HepG2 (cell line): Measurements from ENCODE around the gene KCTD5. TPM values are rescaled to one million over a fixed set of nuclear protein-coding genes. Genes with fewer than 3 reads are reported as not detected.

Experiments
- ADNP ChIP-seq: sonication (generic); formaldehyde crosslinking; IDR thresholded peaks from 2 replicates; pipeline ENCODE4 v1.4.0; 2020; ENCODE audit warnings: missing genetic modification reagents
- BRD4 ChIP-seq: sonication (generic); formaldehyde crosslinking; IDR thresholded peaks from 2 replicates; pipeline ENCODE4 v1.4.0; 2020; ENCODE audit warnings: missing genetic modification reagents
- EHMT2 ChIP-seq: fragments of 200-600 bp; sonication (generic); IDR thresholded peaks from 2 replicates; pipeline ENCODE4 v1.7.0; 2017; ENCODE audit warnings: antibody characterized with exemption, low read depth, low read length, borderline replicate concordance
- EZH2 ChIP-seq: conservative IDR thresholded peaks from 2 replicates; pipeline ENCODE4 v1.6.1; 2012; ENCODE audit warnings: mild to moderate bottlenecking, low read depth, low read length, moderate library complexity
- FOSL1 ChIP-seq: sonication (generic); formaldehyde crosslinking; IDR thresholded peaks from 2 replicates; pipeline ENCODE4 v1.9.0; 2021; ENCODE audit warnings: missing genetic modification reagents, borderline replicate concordance
- IRF2 ChIP-seq: IDR thresholded peaks from 2 replicates; pipeline ENCODE4 v1.6.1; 2018; ENCODE audit warnings: missing genetic modification reagents, missing compliant biosample characterization
- KDM2A ChIP-seq: sonication (generic); formaldehyde crosslinking; IDR thresholded peaks from 2 replicates; pipeline ENCODE4 v1.4.0; 2020; ENCODE audit warnings: low read depth, missing genetic modification reagents, borderline replicate concordance
- SOX5 ChIP-seq: IDR thresholded peaks from 2 replicates; pipeline ENCODE4 v1.6.1; 2016; ENCODE audit warnings: borderline replicate concordance
- SP4 ChIP-seq: sonication (generic); formaldehyde crosslinking; IDR thresholded peaks from 2 replicates; pipeline ENCODE4 v1.8.1; 2023; ENCODE audit warnings: mild to moderate bottlenecking, missing genetic modification reagents
- SPEN ChIP-seq: sonication (generic); formaldehyde crosslinking; IDR thresholded peaks from 2 replicates; pipeline ENCODE4 v1.5.1; 2020; ENCODE audit warnings: low read depth, mild to moderate bottlenecking, missing genetic modification reagents
- ZFP1 ChIP-seq: IDR thresholded peaks from 2 replicates; pipeline ENCODE4 v1.6.1; 2016
- ZNF432 ChIP-seq: sonication (generic); formaldehyde crosslinking; IDR thresholded peaks from 2 replicates; pipeline ENCODE4 v1.5.0; 2020; ENCODE audit warnings: missing genetic modification reagents, mild to moderate bottlenecking, borderline replicate concordance
- polyA plus RNA-seq, 8 experiments: library from polyadenylated mRNA; depleted of rRNA in 3 of 8; stranded (reverse) in 7 of 8; unstranded in 1 of 8; fragments of >200 nt; fragmentation: Illumina TruSeq in 4 of 8; extraction: Trizol in 4 of 8; gene quantifications; 2 replicates each; pipeline versions ENCODE4 v1.2.1 to v1.2.3, GENCODE V29; 2011 to 2016; ENCODE audit warnings: low read depth in 4 of 8, missing spikeins in 1 of 8, mixed read lengths in 1 of 8; ENCODE audit not compliant: insufficient read depth in 1 of 8
- total RNA-seq, 5 experiments: library from RNA; depleted of rRNA; stranded (reverse); fragments of >200 nt; fragmentation: Illumina TruSeq; extraction: Trizol; gene quantifications; 2 replicates each; pipeline ENCODE4 v1.2.3, GENCODE V29; 2016; ENCODE audit warnings: low read depth in 1 of 5
- TF ChIP-seq, protein P1 (sequence below): sonication (generic); formaldehyde crosslinking; conservative IDR thresholded peaks from 2 replicates; pipeline ENCODE4 v1.4.0; 2020; ENCODE audit warnings: missing genetic modification reagents
- TF ChIP-seq, protein P2 (sequence below): sonication (generic); formaldehyde crosslinking; IDR thresholded peaks from 2 replicates; pipeline ENCODE4 v1.5.1; 2020; ENCODE audit warnings: missing genetic modification reagents, mild to moderate bottlenecking, borderline replicate concordance
- TF ChIP-seq, protein P3 (sequence below), 2 experiments: sonication (generic) in 1 of 2; formaldehyde crosslinking in 1 of 2; IDR thresholded peaks; 2 replicates each; pipeline versions ENCODE4 v1.5.1 to v1.6.1; 2011 to 2020; ENCODE audit warnings: borderline replicate concordance in 1 of 2, low read depth in 1 of 2, low read length in 1 of 2, mild to moderate bottlenecking in 1 of 2, missing genetic modification reagents in 1 of 2, moderate library complexity in 1 of 2
- TF ChIP-seq, protein P4 (sequence below): sonication (generic); formaldehyde crosslinking; conservative IDR thresholded peaks from 2 replicates; pipeline ENCODE4 v1.8.0; 2022; ENCODE audit warnings: low read depth, missing genetic modification reagents
- TF ChIP-seq, protein P5 (sequence below): sonication (generic); formaldehyde crosslinking; IDR thresholded peaks from 2 replicates; pipeline ENCODE4 v1.5.0; 2020; ENCODE audit warnings: mild to moderate bottlenecking, missing genetic modification reagents

The KCTD5 gene
- total and polyA plus RNA-seq, 2 of the 13 experiments (the other 11 are each of a cell fraction or from before 2014, with no cell fraction given): 25.4 to 29.8 TPM

DNA sequence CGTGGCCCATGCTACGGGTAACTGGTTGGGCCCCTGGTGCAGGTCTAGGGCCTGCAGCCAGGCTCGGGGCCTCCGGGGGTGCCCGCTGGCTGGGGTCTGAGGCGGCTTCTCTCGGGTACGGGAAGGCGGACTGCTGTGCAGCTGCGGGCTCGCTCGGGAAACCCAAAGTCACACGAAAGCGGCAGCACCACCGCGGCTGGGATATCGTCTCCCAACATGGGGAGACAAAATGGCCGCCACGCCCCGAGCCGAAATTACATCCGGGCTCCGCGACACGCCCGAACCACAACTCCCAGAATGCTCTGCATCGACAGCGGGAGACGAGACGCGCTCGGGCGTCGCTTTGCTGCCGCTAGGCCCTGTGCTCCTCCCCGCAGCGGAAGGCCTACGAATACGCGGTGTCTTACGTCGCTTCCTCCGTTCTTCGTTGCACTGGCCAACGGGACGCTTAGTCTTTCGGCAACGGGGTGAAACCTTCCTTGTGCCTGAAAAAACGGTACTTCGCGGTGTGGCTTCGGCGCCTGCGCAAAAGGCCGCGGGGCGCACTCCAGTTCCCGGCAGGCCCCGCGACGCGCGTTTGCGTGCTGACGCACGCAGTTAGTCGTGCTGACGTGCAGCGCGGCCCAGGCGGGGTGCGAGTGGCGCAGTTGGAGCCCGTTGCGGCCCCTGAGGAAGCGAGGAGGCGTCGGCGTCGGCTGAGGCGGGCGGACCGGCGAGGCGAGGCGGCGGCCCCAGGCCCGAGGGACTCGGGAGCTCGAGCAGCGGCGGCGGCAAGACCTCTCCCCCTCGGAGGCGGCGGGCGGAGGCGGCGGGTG lies 69.9 kb downstream of the KCTD5 start, which contains the start of gene SRRM2 (continued):
- peak; percentile 64; the same call in 1 of the 2 replicates for TF ChIP-seq BRD4
- TF ChIP-seq IRF2 (CRISPR knock-in tag): peak; percentile 88
- no peak for TF ChIP-seq ZNF432 (CRISPR knock-in tag)
- no peak for TF ChIP-seq EZH2
- TF ChIP-seq KDM2A: peak; percentile 94
- TF ChIP-seq, protein P1, sequence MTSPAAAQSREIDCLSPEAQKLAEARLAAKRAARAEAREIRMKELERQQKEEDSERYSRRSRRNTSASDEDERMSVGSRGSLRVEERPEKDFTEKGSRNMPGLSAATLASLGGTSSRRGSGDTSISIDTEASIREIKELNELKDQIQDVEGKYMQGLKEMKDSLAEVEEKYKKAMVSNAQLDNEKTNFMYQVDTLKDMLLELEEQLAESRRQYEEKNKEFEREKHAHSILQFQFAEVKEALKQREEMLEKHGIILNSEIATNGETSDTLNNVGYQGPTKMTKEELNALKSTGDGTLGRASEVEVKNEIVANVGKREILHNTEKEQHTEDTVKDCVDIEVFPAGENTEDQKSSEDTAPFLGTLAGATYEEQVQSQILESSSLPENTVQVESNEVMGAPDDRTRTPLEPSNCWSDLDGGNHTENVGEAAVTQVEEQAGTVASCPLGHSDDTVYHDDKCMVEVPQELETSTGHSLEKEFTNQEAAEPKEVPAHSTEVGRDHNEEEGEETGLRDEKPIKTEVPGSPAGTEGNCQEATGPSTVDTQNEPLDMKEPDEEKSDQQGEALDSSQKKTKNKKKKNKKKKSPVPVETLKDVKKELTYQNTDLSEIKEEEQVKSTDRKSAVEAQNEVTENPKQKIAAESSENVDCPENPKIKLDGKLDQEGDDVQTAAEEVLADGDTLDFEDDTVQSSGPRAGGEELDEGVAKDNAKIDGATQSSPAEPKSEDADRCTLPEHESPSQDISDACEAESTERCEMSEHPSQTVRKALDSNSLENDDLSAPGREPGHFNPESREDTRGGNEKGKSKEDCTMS: no peak
- TF ChIP-seq ZFP1 (CRISPR knock-in tag): no peak
- no peak for TF ChIP-seq EHMT2
- peak; percentile 68 for TF ChIP-seq SP4 (CRISPR knock-in tag)
- TF ChIP-seq FOSL1: no peak
- peak; percentile 27 for TF ChIP-seq SOX5 (CRISPR knock-in tag)
- TF ChIP-seq SPEN (CRISPR knock-in tag): peak; percentile 82
- TF ChIP-seq, protein P2, sequence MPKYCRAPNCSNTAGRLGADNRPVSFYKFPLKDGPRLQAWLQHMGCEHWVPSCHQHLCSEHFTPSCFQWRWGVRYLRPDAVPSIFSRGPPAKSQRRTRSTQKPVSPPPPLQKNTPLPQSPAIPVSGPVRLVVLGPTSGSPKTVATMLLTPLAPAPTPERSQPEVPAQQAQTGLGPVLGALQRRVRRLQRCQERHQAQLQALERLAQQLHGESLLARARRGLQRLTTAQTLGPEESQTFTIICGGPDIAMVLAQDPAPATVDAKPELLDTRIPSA (CRISPR knock-in tag): peak; percentile 73; the same call in 1 of the 2 replicates
- TF ChIP-seq, protein P3, sequence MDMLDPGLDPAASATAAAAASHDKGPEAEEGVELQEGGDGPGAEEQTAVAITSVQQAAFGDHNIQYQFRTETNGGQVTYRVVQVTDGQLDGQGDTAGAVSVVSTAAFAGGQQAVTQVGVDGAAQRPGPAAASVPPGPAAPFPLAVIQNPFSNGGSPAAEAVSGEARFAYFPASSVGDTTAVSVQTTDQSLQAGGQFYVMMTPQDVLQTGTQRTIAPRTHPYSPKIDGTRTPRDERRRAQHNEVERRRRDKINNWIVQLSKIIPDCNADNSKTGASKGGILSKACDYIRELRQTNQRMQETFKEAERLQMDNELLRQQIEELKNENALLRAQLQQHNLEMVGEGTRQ (IDR thresholded peaks at IDR 0.05; ENCODE audit: low read depth, low read length): no peak
- TF ChIP-seq, protein P3 (CRISPR knock-in tag; IDR thresholded peaks at IDR 0.05; ENCODE audit: borderline replicate concordance): 0 out of 2 replicates have a peak, but pooled peaks have one; percentile 45
- TF ChIP-seq, protein P4, sequence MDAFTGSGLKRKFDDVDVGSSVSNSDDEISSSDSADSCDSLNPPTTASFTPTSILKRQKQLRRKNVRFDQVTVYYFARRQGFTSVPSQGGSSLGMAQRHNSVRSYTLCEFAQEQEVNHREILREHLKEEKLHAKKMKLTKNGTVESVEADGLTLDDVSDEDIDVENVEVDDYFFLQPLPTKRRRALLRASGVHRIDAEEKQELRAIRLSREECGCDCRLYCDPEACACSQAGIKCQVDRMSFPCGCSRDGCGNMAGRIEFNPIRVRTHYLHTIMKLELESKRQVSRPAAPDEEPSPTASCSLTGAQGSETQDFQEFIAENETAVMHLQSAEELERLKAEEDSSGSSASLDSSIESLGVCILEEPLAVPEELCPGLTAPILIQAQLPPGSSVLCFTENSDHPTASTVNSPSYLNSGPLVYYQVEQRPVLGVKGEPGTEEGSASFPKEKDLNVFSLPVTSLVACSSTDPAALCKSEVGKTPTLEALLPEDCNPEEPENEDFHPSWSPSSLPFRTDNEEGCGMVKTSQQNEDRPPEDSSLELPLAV (CRISPR knock-in tag): no peak
- TF ChIP-seq, protein P5, sequence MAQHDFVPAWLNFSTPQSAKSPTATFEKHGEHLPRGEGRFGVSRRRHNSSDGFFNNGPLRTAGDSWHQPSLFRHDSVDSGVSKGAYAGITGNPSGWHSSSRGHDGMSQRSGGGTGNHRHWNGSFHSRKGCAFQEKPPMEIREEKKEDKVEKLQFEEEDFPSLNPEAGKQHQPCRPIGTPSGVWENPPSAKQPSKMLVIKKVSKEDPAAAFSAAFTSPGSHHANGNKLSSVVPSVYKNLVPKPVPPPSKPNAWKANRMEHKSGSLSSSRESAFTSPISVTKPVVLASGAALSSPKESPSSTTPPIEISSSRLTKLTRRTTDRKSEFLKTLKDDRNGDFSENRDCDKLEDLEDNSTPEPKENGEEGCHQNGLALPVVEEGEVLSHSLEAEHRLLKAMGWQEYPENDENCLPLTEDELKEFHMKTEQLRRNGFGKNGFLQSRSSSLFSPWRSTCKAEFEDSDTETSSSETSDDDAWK: no peak
- no peak for TF ChIP-seq ADNP (CRISPR knock-in tag)
